Measurements from ENCODE around the gene IL1RAPL2.

IL1RAPL2 gene

GRCh38 chrX:104564921-104565703, 887 bp upstream of the IL1RAPL2 start:
- Histone ChIP-seq H3K4me3 (replicated peaks; ENCODE audit: low read depth, low read length) (no peak overlapping the region), H3K27me3 (replicated peaks; ENCODE audit: control insufficient read depth, insufficient read depth, low read length) (no peaks in the 10 kb centered on the region), H3K36me3 (ENCODE audit: control insufficient read depth, insufficient read depth, low read length) (no peaks in the 10 kb centered on the region)
- no peak for DNase-seq (ENCODE audit: extremely low read depth, insufficient read length)
- TF ChIP-seq CTCF (IDR thresholded peaks at IDR 0.05; ENCODE audit: insufficient read depth, low read length, poor library complexity, severe bottlenecking), result no peak

GRCh38 chrX:104566681-104567501, 892 bp downstream of the IL1RAPL2 start:
- no peak overlapping the region for H3K4me3 ChIP-seq (replicated peaks; ENCODE audit: low read depth, low read length)
- no peaks in the 10 kb centered on the region for H3K36me3 ChIP-seq (ENCODE audit: control insufficient read depth, insufficient read depth, low read length)
- no peak for TF ChIP-seq CTCF (IDR thresholded peaks at IDR 0.05; ENCODE audit: insufficient read depth, low read length, poor library complexity, severe bottlenecking)
- DNase-seq (ENCODE audit: extremely low read depth, insufficient read length), result no peak
- H3K27me3 ChIP-seq (replicated peaks; ENCODE audit: control insufficient read depth, insufficient read depth, low read length), result no peaks in the 10 kb centered on the region

- no peak for TF ChIP-seq CTCF (IDR thresholded peaks at IDR 0.05; ENCODE audit: insufficient read depth, low read length, poor library complexity, severe bottlenecking)
- DNase-seq (ENCODE audit: extremely low read depth, insufficient read length), result no peak
- Histone ChIP-seq H3K4me3 (replicated peaks; ENCODE audit: low read depth, low read length) (no peak overlapping the region), H3K36me3 (ENCODE audit: control insufficient read depth, insufficient read depth, low read length) (no peaks in the 10 kb centered on the region), H3K27me3 (replicated peaks; ENCODE audit: control insufficient read depth, insufficient read depth, low read length) (no peaks in the 10 kb centered on the region)
These were observed 1.5 kb downstream of the IL1RAPL2 start for GRCh38 chrX:104567506-104567905.

GRCh38 chrX:104568304-104568915, 2.4 kb downstream of the IL1RAPL2 start:
- no peak overlapping the region for H3K4me3 ChIP-seq (replicated peaks; ENCODE audit: low read depth, low read length)
- DNase-seq (ENCODE audit: extremely low read depth, insufficient read length), result no peak
- no peaks in the 10 kb centered on the region for H3K27me3 ChIP-seq (replicated peaks; ENCODE audit: control insufficient read depth, insufficient read depth, low read length)
- H3K36me3 ChIP-seq (ENCODE audit: control insufficient read depth, insufficient read depth, low read length), result no peaks in the 10 kb centered on the region
- no peak for TF ChIP-seq CTCF (IDR thresholded peaks at IDR 0.05; ENCODE audit: insufficient read depth, low read length, poor library complexity, severe bottlenecking)

- Histone ChIP-seq H3K4me3 (replicated peaks; ENCODE audit: low read depth, low read length) (no peak overlapping the region), H3K27me3 (replicated peaks; ENCODE audit: control insufficient read depth, insufficient read depth, low read length) (no peaks in the 10 kb centered on the region), H3K36me3 (ENCODE audit: control insufficient read depth, insufficient read depth, low read length) (no peaks in the 10 kb centered on the region)
- TF ChIP-seq CTCF (IDR thresholded peaks at IDR 0.05; ENCODE audit: insufficient read depth, low read length, poor library complexity, severe bottlenecking), result no peak
- DNase-seq (ENCODE audit: extremely low read depth, insufficient read length), result no peak
These were observed 52.3 kb downstream of the IL1RAPL2 start for GRCh38 chrX:104618106-104618895.

Measured in GM06990 (cell line).